Measurements from ENCODE around the gene MPZL3. TPM values are rescaled to one million over a fixed set of nuclear protein-coding genes. Genes with fewer than 3 reads are reported as not detected.

The MPZL3 gene
- polyA plus RNA-seq, 1 donor = 16.7 TPM

DNA sequence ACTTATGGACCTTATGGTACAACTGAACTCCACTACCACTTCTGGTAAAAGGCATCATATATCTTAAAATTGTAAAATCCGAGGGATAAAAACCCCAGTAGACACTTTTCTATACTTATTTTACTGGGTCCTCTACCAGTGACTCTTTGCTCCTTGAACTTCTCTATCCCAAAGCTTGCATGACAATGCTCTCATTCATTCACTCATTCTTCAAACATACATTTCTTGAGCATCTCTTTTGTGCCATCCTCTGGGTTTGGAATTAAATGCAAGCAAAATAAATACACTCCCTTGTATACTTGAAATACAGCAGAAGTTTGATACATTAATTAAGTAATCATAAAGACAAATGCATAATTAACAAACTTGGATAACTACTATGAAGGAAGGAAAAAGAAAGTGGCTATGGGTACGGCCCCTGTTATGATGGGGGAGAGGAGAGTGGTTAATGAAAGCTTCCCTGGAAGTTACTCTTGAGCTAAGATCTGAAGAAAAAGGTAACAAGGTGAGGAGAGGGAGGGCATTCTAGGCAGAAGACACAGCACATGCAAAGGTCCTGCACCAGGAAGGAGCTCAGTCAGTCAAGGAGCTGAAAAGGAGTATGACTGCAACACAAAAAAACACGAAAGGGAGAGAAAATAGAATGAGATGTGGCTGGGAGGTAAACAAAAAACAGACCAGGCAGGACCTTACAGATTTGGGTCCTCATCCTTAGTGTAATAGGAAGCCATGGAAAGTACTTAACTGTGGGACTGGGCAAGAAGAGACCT is 8.0 kb downstream of the MPZL3 start:
- whole genome bisulfite sequencing (ENCODE audit: insufficient coverage, low lambda C conversion rate) = 93% methylated on average over 3 of the region's 3 CpGs
- Histone ChIP-seq H3K4me1 (ENCODE audit: control insufficient read depth, insufficient read depth, low read length) (peaks cover 11% of the 10 kb centered on the region), H3K27ac (ENCODE audit: low read length) (no peak overlapping the region)

DNA sequence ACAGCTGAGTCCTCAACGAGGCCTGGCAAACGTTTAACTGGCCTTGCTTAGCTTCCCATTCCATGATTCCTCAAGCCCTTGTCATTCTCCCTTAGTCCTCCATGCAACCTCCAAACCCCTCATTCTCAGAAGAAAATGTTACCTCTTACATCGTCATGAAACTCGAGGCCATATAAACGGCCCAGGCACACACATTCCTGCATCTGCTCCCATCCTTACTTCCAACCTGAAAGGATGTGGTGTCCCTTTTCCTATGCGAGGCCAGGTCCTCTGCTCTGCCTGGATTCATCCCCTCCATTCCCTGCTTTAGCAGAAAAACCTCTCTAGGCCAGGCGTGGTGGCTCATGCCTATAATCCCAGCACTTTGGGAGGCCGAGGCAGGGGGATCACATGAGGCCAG is 9.0 kb downstream of the MPZL3 start:
- H3K9me3 ChIP-seq (ENCODE audit: control insufficient read depth, low read depth, low read length) = no peaks in the 10 kb centered on the region
- H3K27ac ChIP-seq (ENCODE audit: low read length) = no peak overlapping the region
- WGBS (ENCODE audit: insufficient coverage, low lambda C conversion rate) = no CpG with 5 or more reads among the region's 8 CpGs
- no peak for DNase-seq
- H3K4me3 ChIP-seq (ENCODE audit: low read length) = no peak overlapping the region
- H3K4me1 ChIP-seq (ENCODE audit: control insufficient read depth, insufficient read depth, low read length) = peaks cover 11% of the 10 kb centered on the region
- H3K36me3 ChIP-seq (ENCODE audit: control insufficient read depth, insufficient read depth, low read length) = peaks cover 4% of the 10 kb centered on the region
- no peaks in the 10 kb centered on the region for H3K27me3 ChIP-seq (ENCODE audit: control insufficient read depth, insufficient read depth, low read length)

More for the DNA sequence above, 8.0 kb downstream of the MPZL3 start:
- Histone ChIP-seq H3K4me3 (ENCODE audit: low read length) (no peak overlapping the region), H3K9me3 (ENCODE audit: control insufficient read depth, low read depth, low read length) (no peaks in the 10 kb centered on the region), H3K36me3 (ENCODE audit: control insufficient read depth, insufficient read depth, low read length) (no peaks in the 10 kb centered on the region), H3K27me3 (ENCODE audit: control insufficient read depth, insufficient read depth, low read length) (no peaks in the 10 kb centered on the region)
- no peak for DNase-seq

DNA sequence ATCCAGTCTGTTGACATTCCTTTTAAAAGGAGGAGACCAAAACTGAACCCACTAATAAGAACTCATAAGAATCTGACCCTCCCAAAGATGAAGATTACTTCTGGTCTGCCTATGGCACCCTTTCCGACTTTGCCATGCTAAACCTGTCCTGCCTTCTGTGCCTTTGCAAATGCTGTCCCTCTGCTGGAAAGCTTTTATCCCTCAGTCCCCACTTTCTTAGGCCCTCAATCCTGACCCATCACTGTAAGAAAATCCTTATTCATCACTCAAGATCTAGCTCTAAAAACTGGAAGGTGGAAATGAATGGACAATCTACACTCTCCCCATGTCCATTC is 10.4 kb downstream of the MPZL3 start:
- Histone ChIP-seq H3K36me3 (ENCODE audit: control insufficient read depth, insufficient read depth, low read length) (peaks cover 4% of the 10 kb centered on the region), H3K9me3 (ENCODE audit: control insufficient read depth, low read depth, low read length) (no peaks in the 10 kb centered on the region), H3K27ac (ENCODE audit: low read length) (peak overlapping the region; percentile 64), H3K27me3 (ENCODE audit: control insufficient read depth, insufficient read depth, low read length) (no peaks in the 10 kb centered on the region), H3K4me3 (ENCODE audit: low read length) (no peak overlapping the region), H3K4me1 (ENCODE audit: control insufficient read depth, insufficient read depth, low read length) (peaks cover 11% of the 10 kb centered on the region)
- WGBS (ENCODE audit: insufficient coverage, low lambda C conversion rate) = no CpG with 5 or more reads among the region's 1 CpG
- no peak for DNase-seq

DNA sequence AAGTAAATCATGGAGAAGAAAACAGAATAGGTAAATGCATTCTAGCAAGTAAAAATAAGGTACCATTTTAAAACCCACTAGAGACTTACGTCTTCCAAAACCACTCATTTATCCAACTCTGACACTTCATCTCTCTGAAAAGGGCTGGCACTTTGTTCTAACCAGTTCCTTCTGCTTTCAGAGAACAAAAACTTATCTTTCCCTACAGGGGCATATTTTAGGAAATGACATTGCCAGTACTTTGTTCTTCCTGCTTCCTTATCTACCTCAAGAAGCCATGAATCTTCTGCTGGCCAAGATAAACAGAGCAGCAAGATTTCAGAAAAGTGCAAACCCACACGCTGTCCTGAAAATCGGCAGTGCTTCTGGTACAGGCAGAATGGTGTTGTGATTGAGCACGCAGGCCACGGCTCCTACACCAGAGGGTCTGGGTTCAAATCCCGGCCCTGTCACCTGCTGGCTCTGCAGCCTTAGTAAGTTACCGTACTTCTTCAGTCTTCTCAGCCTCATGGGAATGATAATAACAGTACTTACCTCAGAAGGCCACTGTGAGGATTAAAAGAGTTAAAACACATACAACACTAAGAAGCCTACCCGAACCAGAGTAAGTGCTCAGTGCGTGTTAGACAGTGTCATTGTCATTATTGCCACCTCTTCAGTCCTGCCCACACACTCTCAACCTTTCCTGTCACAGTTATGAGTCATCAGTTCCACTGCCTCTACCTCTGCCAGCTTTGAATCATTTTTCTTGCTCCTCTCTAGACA is 11.0 kb downstream of the MPZL3 start:
- H3K9me3 ChIP-seq (ENCODE audit: control insufficient read depth, low read depth, low read length) = no peaks in the 10 kb centered on the region
- H3K4me1 ChIP-seq (ENCODE audit: control insufficient read depth, insufficient read depth, low read length) = peaks cover 11% of the 10 kb centered on the region
- H3K27me3 ChIP-seq (ENCODE audit: control insufficient read depth, insufficient read depth, low read length) = no peaks in the 10 kb centered on the region
- WGBS (ENCODE audit: insufficient coverage, low lambda C conversion rate) = 20% methylated on average over 1 of the region's 9 CpGs
- DNase-seq = peak; percentile 61 to 78
- H3K4me3 ChIP-seq (ENCODE audit: low read length) = no peak overlapping the region
- peak overlapping the region; percentile 64 for H3K27ac ChIP-seq (ENCODE audit: low read length)
- H3K36me3 ChIP-seq (ENCODE audit: control insufficient read depth, insufficient read depth, low read length) = peaks cover 4% of the 10 kb centered on the region

DNA sequence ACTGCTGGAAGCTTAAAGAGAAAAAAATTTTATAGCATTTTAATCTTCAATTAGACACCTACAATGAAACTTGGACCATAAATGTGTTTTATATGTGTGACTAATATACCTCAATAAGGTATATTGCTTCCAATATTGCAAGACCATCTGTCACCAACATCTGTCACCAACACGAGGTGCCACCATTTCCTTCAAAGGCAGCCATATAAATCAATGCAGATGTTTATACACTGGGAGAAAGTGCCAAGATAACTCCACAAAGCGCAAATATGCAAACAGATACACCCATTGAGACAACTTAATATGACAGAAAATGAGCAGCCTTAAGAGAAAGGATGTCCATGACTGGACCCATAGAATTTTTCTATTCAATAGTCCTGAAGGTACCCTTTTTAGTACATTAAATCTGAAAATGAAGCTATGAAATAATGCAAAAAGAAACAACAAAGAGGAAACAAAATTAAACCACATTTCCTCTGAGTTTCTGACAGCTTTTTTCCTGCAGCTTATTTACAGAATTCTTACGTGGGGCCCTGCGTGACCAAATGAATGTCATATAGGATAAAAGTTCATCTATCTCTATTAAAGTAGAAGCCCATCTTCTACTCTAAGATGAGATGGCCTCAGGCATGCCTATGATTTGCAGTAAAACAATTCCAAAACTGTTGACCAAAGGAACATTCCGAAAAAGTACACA is 12.5 kb downstream of the MPZL3 start:
- DNase-seq = peak in 1 of 2 donors; percentile 43
- H3K9me3 ChIP-seq (ENCODE audit: control insufficient read depth, low read depth, low read length) = no peaks in the 10 kb centered on the region
- H3K27ac ChIP-seq (ENCODE audit: low read length) = no peak overlapping the region
- WGBS (ENCODE audit: insufficient coverage, low lambda C conversion rate) = 86% methylated on average over 2 of the region's 5 CpGs
- peaks cover 8% of the 10 kb centered on the region for H3K36me3 ChIP-seq (ENCODE audit: control insufficient read depth, insufficient read depth, low read length)
- no peak overlapping the region for H3K4me3 ChIP-seq (ENCODE audit: low read length)
- no peaks in the 10 kb centered on the region for H3K27me3 ChIP-seq (ENCODE audit: control insufficient read depth, insufficient read depth, low read length)
- peaks cover 13% of the 10 kb centered on the region for H3K4me1 ChIP-seq (ENCODE audit: control insufficient read depth, insufficient read depth, low read length)

DNA sequence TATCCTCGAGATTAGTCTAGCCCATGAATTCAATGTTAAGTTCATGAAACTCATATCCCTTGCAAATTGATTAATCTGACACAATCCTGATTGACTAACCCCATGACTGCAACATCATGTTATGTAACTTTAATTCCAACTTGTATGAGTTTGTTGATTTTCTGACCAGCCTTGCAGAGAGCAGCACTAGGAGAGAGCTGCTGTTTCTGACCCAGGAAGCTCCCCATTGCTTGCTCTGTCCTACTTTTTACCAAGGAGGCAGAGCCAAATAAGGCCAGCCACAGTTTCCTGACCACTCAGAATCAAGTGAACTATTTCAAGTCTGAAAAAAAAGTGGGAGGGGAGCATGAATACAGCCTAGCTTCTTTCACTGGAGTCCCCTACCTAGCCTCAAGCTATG is 13.2 kb downstream of the MPZL3 start:
- Histone ChIP-seq H3K4me1 (ENCODE audit: control insufficient read depth, insufficient read depth, low read length) (peaks cover 13% of the 10 kb centered on the region), H3K4me3 (ENCODE audit: low read length) (no peak overlapping the region), H3K9me3 (ENCODE audit: control insufficient read depth, low read depth, low read length) (no peaks in the 10 kb centered on the region), H3K27me3 (ENCODE audit: control insufficient read depth, insufficient read depth, low read length) (no peaks in the 10 kb centered on the region), H3K36me3 (ENCODE audit: control insufficient read depth, insufficient read depth, low read length) (peaks cover 11% of the 10 kb centered on the region), H3K27ac (ENCODE audit: low read length) (no peak overlapping the region)
- no CpG with 5 or more reads among the region's 1 CpG for WGBS (ENCODE audit: insufficient coverage, low lambda C conversion rate)
- DNase-seq = no peak

DNA sequence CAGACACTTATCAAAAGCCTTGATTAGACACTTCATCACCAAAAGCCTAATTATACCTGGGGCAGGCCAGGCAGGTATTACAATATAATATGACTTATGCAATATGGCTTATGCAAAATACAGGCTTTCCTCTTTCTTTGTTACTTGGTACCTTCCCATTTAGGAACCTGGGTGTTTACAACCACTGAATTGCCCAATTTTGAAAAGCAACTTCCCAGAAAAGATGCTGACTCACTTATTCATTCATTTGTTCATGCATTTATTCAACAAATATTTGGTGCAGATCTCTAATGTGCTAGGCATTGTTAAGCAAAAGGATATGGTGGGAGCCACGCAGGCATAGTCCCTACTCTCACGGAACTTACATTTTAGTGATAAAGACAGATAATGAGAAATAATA is 13.7 kb downstream of the MPZL3 start:
- Histone ChIP-seq H3K36me3 (ENCODE audit: control insufficient read depth, insufficient read depth, low read length) (peaks cover 12% of the 10 kb centered on the region), H3K4me3 (ENCODE audit: low read length) (no peak overlapping the region), H3K27ac (ENCODE audit: low read length) (no peak overlapping the region), H3K4me1 (ENCODE audit: control insufficient read depth, insufficient read depth, low read length) (peaks cover 13% of the 10 kb centered on the region), H3K27me3 (ENCODE audit: control insufficient read depth, insufficient read depth, low read length) (no peaks in the 10 kb centered on the region), H3K9me3 (ENCODE audit: control insufficient read depth, low read depth, low read length) (no peaks in the 10 kb centered on the region)
- no peak for DNase-seq
- WGBS (ENCODE audit: insufficient coverage, low lambda C conversion rate) = 78% methylated on average over 2 of the region's 2 CpGs

GRCh38 chr11:118236170-118236569 is 16.0 kb downstream of the MPZL3 start:
- WGBS (ENCODE audit: insufficient coverage, low lambda C conversion rate) = no CpG with 5 or more reads among the region's 2 CpGs
- Histone ChIP-seq H3K4me1 (ENCODE audit: control insufficient read depth, insufficient read depth, low read length) (peaks cover 5% of the 10 kb centered on the region), H3K27me3 (ENCODE audit: control insufficient read depth, insufficient read depth, low read length) (no peaks in the 10 kb centered on the region), H3K9me3 (ENCODE audit: control insufficient read depth, low read depth, low read length) (no peaks in the 10 kb centered on the region), H3K27ac (ENCODE audit: low read length) (no peak overlapping the region), H3K4me3 (ENCODE audit: low read length) (no peak overlapping the region), H3K36me3 (ENCODE audit: control insufficient read depth, insufficient read depth, low read length) (peaks cover 29% of the 10 kb centered on the region)
- no peak for DNase-seq

- DNase-seq = no peak
- Histone ChIP-seq H3K4me3 (ENCODE audit: low read length) (no peak overlapping the region), H3K4me1 (ENCODE audit: control insufficient read depth, insufficient read depth, low read length) (peaks cover 2% of the 10 kb centered on the region), H3K36me3 (ENCODE audit: control insufficient read depth, insufficient read depth, low read length) (peaks cover 41% of the 10 kb centered on the region), H3K27ac (ENCODE audit: low read length) (no peak overlapping the region), H3K27me3 (ENCODE audit: control insufficient read depth, insufficient read depth, low read length) (no peaks in the 10 kb centered on the region), H3K9me3 (ENCODE audit: control insufficient read depth, low read depth, low read length) (no peaks in the 10 kb centered on the region)
- 100% methylated on average over 5 of the region's 5 CpGs for WGBS (ENCODE audit: insufficient coverage, low lambda C conversion rate)
These were observed 17.3 kb downstream of the MPZL3 start for GRCh38 chr11:118234833-118235232.

DNA sequence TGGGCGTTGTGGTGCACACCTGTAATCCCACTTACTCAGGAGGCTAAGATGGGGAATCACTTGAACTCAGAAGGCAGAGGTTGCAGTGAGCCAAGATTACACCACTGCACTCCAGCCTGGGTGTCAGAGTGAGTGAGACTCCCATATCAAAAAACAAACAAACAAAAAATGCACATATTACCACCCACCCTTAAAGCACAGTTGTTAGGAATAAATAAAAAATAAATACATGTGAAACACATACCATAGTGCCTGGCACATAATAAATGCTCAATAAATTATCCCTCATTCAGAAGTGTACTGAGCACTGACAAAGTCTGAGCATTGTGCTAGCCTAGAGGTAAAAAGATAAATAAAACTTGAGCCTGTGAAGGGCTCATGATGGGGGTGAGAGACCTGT is 18.3 kb downstream of the MPZL3 start:
- no CpG with 5 or more reads among the region's 1 CpG for WGBS (ENCODE audit: insufficient coverage, low lambda C conversion rate)
- DNase-seq = no peak
- peaks cover 2% of the 10 kb centered on the region for H3K4me1 ChIP-seq (ENCODE audit: control insufficient read depth, insufficient read depth, low read length)
- no peak overlapping the region for H3K4me3 ChIP-seq (ENCODE audit: low read length)
- no peaks in the 10 kb centered on the region for H3K27me3 ChIP-seq (ENCODE audit: control insufficient read depth, insufficient read depth, low read length)
- H3K36me3 ChIP-seq (ENCODE audit: control insufficient read depth, insufficient read depth, low read length) = peaks cover 41% of the 10 kb centered on the region
- H3K9me3 ChIP-seq (ENCODE audit: control insufficient read depth, low read depth, low read length) = no peaks in the 10 kb centered on the region
- H3K27ac ChIP-seq (ENCODE audit: low read length) = no peak overlapping the region

Data from large intestine (tissue), 3 donors.